ENCODE measurements around the gene PSMA7.
A peak's percentile ranks its signal among the peaks of the same experiment; 100 is the strongest.

Gene PSMA7

GRCh38 chr20:62171245-62171644 is 28.1 kb upstream of the PSMA7 start:
- no peak for DNase-seq

DNA sequence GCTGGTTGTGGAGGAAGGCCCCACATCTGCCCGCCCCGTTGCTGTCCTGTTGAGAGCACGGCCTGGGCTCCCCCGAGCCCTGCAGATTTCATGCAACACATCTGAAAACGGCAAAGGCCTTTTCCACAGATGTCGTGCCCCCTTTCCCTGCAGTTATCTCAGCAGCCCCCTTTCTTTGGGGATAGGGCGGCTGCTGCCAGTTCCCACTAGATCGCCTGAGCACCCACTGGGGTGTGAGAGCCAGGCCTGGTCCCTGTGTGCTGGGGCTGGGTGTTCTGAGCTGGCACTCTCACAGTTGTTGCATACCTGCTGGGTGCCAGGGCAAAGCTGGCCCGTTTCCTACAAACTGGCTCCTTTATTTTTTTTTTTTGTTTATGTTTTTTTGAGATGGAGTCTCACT is 27.3 kb upstream of the PSMA7 start:
- DNase-seq: no peak

DNA sequence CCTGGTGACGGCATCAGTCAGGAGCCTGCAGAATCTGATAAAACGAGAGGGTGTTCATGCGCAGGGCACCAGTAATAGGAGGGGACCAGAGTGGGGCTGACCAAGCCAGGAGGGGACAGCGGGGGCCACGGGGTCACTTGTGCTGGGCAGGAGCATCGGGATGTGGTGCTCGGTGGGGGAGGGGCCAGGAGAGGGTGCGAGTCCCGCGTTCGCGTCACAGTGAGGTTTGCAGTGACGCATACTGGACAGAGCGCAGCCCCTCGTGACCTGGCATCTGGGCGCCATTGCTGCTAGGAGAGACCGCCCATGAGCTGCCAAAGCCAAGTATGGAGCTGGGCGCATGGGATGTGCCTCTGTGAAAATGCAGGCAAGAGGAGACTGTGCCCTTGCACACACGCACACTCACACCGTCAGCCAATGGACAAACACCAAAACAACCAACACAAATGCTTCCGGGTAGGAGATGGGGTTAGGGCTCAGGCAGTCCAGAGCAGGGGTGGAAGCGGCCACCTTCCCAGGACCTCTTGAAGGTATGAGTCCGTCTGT is 25.8 kb upstream of the PSMA7 start:
- no peak for DNase-seq

- DNase-seq: no peak
Measured at GRCh38 chr20:62168061-62168460, 24.9 kb upstream of the PSMA7 start.

DNA sequence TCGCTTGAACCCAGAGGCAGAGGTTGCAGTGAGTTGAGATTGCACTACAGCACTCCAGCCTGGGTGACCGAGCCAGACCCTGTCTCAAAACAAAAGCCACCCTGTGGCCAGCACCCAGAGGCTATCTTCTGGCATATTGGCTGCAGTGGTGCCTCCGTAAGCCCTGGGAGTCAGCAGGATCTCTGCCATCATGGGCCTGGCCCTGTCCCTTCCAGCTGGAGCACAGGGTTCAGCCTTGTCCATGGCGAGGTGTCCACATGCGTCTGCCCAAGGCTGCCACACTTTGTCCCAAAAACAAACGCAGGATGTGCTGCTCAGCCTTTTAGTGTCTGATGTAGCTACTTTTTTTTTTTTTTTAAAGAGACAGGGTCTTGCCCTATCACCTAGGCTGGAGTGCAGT is 24.3 kb upstream of the PSMA7 start:
- DNase-seq: no peak

- DNase-seq: no peak
Measured at GRCh38 chr20:62165762-62166399, 22.7 kb upstream of the PSMA7 start.

DNA sequence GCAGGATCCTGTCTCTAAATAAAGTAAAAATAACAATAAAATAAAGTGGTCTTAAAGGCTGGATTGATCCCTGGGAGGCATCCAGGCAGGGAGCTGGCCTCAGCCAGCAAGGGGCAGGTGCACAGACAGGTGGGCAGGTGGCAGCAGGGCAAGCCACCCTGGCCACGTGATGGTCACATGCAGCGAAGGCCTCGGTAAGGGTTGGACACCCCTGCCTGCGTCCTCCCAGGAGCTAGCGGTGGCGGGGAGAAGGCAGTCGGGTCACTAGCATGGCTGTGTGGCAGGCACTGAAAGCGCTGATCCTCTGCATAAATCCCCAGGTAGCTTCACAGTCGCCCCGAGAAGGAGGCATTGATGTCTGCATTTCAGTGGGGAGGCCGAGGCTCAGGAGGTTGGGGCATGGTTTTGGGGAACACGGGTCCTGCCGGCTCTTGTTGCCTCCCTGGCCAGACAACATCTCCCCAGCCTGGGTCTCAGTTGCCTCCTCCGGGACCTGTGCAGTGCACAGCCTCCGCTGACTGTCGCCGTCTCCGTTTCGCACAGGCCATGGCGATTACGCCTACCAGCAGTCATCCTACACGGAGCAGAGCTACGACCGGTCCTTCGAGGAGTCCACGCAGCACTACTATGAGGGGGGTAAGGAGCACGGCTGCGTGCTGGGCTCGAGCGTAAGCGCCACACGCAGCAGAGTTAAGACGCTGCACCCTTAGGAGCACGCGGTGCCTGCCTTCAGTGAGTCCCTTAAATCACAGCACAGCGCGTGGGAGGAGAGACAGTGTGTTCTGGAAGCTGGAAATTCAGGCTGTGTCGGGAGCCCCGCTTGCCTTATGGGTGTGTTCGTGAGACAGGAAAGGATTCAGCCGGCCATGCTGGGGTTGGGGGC is 21.9 kb upstream of the PSMA7 start:
- no peak for DNase-seq

GRCh38 chr20:62163986-62164762 is 21.0 kb upstream of the PSMA7 start:
- no peak for DNase-seq

DNA sequence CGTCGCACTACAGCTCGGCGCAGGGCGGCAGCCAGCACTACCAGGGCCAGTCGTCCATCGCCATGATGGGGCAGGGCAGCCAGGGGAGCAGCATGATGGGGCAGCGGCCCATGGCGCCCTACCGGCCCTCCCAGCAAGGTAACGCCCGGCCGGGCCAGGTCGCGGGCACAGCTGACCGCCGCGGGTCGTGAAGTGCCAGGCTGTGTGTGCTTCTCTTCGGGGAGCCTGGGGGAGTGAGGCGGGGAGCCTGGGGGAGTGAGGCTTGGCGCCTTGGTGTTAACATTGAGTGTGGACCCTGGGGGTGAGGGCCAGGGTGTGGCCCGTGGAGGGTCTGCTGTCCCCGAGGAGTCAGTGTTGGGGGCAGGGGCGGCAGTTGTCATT is 20.3 kb upstream of the PSMA7 start:
- no peak for DNase-seq

DNA sequence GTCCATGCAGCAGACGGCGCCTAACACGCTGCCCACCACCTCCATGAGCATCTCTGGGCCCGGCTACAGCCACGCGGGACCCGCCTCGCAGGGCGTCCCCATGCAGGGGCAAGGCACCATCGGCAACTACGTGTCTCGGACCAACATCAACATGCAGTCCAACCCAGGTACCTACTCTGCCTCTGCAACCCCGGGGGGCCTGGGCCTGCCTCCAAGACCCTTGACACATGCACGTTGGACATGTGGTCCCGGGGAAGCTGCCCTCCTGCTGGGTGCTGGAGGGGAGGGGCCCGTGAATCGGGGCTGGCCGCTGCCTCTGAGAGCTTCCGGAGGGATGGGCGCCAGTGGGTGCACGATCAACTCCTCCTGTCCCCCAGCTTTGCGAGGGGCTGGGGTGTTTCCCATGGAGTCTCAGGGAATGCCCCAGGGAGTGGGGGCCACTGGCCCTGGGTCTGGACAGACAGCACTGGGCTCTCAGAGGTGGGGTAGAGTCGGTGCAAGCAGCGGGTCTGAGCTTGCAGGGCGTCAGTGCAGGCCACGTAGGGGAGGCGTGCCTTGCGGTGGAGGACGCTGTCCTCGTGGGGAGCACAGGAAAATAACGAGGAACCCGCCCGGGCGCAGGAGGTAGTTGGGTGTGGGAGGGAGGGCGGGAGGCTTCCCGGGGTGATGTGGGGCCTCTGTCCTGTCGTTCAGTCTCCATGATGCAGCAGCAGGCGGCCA is 19.7 kb upstream of the PSMA7 start:
- DNase-seq: no peak

- no peak for DNase-seq
Measured at GRCh38 chr20:62161347-62161746, 18.2 kb upstream of the PSMA7 start.

- DNase-seq: no peak
Measured at GRCh38 chr20:62160876-62161275, 17.7 kb upstream of the PSMA7 start.

DNA sequence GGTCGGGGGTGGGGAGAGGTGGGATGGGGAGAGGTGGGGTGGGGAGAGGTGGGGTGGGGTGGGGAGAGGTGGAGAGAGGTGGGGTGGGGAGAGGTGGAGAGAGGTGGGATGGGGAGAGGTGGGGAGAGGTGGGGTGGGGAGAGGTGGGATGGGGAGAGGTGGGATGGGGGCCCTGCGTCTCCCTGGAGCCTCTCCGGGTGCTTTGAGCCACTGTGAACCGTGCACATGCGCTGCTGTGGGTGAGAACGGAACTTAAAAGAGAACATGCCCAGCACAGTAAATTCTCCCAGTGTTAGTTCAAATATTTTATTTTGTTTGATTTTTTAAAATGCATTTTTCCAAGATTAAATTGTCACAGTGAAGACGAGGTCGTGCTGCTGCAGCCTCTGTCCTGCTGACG is 17.1 kb upstream of the PSMA7 start:
- no peak for DNase-seq

GRCh38 chr20:62159839-62160238 is 16.6 kb upstream of the PSMA7 start:
- DNase-seq: peak; percentile 7

GRCh38 chr20:62159052-62159451 is 15.9 kb upstream of the PSMA7 start:
- no peak for DNase-seq

GRCh38 chr20:62158541-62158940 is 15.3 kb upstream of the PSMA7 start:
- DNase-seq: no peak

DNA sequence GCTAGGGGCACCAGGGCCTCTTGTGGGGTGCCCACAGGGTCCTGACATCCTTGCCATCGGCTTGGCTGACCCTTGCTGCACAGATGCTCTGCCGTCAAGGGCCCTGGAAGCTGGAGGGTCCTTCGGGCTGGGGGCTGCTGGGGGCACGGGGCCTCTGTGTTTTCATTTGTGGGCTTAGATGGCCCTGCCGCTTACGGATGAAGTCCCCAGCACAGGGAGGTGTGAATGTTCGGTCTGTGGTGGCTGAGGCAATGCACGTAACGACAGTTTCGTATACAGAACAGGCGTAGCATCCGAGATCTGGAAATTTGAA is 14.8 kb upstream of the PSMA7 start:
- no peak for DNase-seq

DNA sequence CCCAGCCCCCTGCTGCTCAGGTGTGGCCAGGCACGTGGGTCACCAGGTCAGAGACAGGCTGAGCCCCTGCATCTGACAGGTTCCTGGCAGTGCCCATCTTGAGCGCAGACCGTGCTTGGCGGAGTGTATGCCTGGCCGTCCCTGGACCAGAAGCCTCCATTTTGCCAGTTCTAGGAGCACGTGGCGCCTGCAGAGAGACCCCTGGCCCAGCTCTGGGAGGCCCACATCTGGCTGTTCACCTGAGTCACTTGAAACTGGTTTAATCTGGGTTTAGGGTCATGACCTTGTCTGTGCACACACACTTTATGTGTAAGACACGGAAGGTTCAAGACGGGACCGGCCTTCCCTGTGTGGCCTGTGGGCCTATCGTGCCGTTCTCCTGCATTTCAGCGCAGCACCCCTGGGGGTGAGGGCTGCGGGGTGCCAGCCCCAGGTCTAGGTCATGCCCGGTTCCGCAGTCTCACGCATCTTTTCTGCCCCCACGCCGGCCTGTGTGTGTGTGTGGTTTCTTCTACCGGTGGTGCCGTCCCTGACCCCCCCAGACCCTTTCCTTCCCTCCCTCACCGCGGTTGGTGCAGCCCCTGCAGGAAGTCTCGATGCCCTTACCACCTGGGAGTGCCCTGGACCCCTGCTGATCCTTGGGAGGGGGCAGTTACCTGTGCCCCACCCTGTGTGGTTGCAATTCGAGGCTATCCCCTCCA is 14.3 kb upstream of the PSMA7 start:
- DNase-seq: no peak

DNA sequence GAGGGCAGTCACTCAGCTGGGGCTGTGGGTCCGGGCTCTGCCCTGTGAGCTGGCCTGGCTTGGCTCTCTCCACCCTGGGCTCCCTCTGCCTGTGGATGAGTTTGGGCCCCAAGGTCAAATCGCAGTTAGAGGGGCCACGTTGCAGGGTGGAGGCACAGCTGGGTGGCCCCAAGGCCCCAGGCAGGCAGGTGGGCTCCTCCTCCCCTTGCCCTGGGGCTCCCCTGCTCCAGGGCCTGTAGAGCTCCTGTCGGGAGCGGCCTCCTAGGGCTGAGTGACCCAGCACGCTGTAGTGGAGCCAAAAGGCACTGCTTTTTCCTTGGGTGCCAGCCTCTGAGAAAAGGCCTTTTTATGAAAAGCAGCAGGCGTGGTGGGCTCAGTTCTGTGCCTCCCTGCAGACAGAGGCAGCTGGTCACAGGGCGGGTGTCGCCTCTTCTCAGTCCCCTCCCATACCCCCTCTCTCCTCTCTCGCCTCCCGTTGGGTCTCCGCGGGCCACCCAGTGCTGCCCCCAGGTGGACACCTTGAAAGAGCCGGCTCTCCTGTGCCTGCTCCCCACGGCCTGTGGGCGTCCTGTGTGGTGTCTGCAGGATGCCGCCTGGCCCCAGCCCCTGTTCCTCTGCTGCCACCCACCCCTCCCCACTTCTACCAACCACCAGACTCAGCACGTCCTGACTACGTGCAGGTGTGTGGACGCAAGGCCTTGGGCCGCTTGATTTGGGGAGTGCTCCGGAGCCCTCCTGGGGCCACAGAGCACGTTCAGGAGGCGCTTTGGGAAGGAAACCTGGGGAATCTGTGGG is 13.6 kb upstream of the PSMA7 start:
- peak; percentile 76 for DNase-seq

DNA sequence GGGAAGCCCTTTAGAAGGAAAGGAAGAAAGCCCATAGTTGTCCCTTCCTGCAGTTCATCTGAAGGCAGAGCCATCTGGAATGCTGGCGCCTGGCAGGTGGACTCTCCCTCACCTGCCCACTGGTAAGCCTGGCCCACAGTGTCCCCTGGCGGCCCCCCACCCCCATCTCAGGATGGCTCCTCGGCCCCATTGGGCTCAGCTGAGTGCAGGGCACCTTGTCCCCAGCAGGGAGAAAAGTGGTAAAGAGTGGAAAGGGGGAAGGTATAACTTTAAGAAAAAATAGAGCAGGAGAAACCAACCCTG is 13.0 kb upstream of the PSMA7 start:
- no peak for DNase-seq

GRCh38 chr20:62155428-62156253 is 12.4 kb upstream of the PSMA7 start:
- no peak for DNase-seq

Data from CD4-positive, alpha-beta T cell treated with Interleukin-12 subunit alpha and Interleukin-12 subunit beta, for 1 hour (primary cell).